HG02798 (cell line): ENCODE results near the gene PTPRT.

Experiments
- ATAC-seq: cut with Tn5 transposase; IDR thresholded peaks from one replicate; pipeline ENCODE4 v1.9.1; 2021; ENCODE audit warnings: mild to moderate bottlenecking; ENCODE audit not compliant: unreplicated experiment, poor library complexity

PTPRT gene

DNA sequence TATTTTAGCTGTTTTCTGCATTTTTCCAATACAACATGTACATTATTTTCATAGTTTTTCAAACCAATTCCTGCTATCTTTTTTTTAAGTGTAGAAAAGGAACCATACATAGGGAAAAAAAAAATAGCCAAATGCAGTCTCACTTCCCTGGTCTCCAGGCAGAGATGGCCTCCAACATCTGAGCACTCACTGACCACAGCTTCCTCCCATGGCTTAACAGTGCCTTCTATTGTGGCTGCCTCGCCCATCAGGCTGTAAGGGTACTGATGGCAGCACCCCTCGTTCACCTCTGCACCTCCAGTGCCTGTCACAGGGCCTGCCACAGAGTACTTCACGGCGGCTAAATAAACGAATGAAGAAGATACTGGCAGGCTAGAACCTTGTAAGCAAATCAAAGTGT is 591.1 kb downstream of the PTPRT start:
- no peak for ATAC-seq

DNA sequence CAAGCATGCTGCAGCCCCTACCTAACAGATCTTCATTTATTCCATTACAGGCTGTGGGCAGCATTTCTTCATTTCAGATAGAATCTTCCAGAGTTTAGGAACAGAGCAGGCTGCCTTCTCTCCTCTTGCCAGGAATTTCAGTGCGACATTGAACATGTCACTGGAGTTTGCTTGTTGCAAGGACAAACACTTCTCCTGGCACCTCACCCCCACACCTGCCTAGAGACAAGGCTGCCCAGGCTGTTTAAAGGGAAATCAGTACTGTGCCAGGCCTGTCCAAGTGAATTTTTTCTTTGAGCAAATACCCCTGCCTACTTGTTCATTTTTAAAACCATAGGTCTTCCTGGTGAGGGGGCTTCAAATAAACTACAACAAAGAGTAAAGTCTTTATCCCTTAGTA is 594.1 kb downstream of the PTPRT start:
- ATAC-seq = no peak

DNA sequence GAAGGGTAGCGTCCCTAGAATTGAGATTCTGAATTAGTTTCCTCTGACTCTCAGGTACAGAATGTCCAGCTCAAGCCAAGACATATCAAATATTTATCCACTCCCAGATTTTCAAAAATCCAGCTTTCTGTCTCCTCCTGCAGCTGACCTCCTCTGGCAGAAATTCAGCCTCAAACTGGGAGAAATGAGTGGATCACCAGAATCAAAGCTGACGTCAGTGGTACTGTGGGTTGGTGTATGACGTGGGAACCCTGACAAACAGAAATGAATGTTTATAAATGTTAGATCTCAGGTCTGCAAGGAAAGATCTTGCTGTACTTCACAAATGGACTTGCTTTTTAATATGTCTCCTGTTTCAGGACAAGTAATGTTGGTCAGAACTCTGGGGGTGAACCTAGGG is 595.0 kb downstream of the PTPRT start:
- ATAC-seq = no peak

DNA sequence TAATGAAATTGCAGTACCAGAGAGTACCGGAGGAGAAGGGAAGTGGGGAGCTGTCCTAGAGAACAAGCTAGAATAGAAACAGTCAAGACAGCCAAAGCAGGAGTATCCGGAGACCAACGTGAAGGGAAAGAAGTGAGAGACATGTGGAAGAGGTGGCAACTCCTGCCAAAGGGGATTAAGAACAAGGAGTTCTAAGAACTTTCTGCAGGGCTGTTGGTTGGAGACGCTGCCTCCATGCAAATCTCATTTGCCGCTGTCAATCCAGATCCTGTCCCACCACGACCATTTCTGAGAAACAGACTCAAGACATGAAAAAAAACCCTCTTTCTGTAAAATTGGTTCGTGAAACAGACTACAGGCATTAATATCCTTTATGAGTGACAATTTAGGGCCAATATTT is 595.7 kb downstream of the PTPRT start:
- no peak for ATAC-seq

DNA sequence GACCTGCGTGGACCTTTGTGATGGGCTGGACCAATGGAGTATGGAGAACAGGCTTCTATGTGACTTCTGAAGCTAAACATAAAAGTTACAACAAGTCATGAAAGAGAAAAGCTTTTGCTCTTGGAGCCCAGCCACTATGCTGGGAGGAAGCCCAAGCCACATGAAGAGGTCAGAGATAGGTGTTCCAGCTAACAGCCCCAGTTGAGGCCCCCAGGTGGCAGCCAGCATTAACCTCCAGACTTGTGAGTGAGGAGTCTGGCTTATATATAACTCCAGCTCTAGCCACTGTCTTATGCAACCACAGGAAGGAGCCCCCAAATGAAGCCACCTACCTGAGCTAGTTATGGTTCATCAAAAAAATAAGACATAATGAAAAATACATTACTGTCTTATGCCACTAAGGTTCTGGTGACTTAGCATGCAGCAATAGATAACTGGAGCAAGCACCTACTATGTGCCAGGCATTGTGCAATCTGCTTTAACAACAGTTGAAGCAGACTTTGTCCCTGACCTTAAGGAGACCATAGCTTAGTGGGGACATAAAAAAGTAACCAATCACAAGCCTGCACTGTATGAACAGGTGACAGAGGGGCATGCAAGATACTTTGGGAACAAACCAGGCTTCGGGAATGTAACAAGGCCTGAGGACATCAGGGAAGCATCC is 599.6 kb downstream of the PTPRT start:
- no peak for ATAC-seq

DNA sequence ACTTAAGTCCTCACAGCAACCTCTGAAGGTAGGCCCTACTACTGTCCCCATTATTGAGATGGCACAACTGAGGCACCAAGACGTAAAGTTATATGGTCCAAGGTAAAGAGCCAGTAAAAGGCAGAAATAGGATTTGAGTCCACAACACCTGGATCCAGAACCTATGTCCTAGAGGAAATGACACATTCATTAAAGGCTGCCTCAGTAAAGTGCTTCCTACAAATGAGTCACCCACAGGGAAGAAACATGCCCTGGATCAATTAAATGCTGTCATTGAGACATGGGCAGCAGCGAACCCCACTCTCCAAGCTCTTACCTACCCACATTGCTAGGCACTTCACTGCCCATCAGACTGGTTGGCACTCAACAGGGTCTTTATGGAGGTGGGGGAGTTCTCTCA is 600.9 kb downstream of the PTPRT start:
- ATAC-seq = no peak

DNA sequence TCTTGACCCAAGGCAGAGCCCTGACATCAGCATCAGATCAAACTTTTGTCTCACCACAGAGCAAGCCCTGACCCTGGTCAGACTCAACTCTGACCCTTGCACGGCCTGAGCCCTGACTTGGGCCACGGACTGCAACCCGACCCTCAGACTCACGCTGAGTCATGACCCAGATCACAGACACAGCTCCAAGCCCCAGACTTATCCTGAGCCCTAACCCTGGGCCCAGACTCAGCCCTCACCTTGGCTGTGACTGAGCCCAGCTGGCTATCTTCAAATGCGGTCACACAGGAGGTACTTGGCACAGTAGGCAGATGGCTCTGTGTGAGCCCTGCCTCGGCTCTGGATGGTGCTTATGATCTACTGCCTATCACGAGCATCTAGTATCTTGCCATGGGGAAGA is 602.3 kb downstream of the PTPRT start:
- ATAC-seq = no peak

DNA sequence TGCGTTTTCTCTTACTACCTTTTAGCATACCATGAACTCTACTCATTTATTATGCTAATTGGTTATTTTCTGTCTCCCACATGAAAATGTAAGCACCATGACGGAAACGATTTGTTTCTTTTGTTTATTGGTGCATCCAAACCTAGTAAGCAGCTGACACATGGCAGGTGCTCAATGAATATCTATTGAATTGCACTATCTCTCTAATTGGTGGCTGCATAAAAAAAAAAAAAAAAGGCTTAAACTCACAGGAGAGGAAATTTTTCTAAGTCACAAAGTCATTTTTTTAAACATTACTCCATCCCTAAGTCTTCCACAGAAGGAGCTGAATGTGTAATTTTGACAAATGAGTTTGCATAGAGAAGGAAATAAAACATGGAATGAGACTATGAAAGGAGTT is 608.4 kb downstream of the PTPRT start:
- no peak for ATAC-seq

DNA sequence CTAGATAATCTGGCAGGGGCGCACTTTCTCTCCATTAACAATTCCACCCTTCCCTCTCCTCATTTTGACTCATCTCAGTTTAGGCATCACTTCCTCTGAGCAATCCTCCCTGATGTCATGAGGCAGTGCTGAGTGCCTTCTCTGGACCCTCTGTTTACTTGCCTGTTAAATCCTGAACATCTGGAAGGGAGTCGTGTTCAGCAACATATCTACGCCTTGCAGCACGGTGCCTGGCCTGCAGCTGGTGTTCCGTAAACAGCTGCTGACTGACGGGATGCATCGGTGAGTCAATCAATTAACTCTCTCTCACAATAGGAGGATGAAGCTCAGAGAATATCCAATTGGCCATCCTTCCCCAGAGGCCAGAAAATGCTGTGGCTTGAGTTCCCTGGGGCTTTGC is 613.5 kb downstream of the PTPRT start:
- no peak for ATAC-seq

DNA sequence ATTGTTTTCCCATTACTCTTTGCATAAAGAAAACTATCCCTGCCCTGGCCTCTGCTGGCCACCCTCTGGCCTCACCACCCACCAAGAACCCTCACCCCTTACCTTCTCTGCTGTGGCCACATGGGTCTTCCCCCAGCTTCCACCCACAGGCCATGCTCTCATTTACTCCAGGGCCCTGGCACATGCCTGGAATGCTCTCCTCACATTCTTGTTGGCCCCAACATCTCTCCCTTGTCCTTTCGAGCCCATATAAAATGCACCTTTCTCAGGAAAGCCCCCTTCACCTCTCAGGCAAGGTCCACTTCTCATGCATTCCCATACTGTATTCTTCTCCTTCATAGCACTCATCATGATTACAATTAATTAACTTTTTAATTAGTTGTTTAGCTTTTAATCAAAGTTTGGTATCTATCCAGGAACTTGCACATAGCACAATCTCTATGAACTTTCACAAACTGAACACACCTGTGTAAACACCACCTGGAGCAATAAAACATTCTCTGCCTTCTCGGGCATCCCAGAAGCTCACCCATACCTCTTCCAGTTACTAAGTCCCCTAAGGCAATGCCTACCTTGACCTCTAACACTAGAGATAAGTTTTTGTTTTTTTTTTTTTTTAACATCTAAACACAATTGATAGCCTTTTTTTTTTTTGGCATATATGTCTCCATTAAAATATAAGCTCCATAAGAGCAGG is 617.2 kb downstream of the PTPRT start:
- no peak for ATAC-seq

DNA sequence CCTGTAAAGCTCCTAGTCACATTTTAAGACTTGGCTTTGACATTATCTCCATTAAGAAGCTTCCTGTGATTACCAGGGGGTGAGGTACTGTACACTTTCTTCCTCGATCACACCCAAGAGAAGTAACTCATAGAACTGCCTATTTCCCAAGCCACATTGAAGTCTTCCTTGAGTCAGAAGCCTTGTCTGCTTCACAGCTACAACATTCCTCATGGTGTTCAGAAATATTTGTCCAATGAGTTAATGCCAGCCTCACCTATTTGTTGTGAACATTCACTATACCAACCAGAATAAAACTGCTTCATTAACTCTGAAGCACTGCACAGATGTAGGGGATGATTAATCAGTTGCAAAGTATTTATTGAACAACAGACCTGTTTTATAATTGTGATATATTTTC is 622.3 kb downstream of the PTPRT start:
- ATAC-seq = no peak

DNA sequence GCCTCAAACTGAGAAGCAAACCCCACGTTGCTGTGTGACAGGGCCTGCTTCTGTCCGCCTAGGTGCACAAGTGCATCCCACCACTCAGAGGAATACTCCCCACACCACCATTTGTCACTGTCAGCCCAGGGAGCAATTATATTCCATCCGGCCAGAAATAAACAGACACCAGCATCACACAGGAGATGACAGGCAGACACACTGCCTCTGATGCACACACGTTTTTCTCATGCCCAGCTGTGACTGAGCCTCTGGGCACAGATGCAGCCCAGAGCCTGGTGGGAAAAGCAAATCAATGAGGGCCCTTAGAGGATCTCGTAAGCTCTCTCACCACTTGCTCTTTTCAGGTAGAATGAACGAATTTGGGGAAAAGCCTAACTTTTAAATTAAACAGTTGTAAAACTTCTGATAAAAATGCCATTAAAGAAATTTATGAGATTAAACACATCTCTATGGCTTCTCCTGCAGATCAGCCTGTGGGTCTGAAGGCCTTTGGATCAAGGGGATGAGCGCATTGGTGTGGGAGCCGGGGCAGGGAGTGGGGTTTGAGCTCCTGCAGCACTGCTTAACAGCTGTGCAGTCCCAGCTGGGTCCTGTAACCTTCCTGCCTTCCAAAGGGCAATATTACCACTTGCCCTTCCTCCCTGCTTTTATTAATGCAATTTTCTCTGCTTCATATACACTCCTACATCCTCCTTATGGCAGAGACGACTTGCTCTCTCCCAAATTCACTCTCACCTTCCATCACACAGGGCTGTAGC is 624.3 kb downstream of the PTPRT start:
- ATAC-seq = no peak

DNA sequence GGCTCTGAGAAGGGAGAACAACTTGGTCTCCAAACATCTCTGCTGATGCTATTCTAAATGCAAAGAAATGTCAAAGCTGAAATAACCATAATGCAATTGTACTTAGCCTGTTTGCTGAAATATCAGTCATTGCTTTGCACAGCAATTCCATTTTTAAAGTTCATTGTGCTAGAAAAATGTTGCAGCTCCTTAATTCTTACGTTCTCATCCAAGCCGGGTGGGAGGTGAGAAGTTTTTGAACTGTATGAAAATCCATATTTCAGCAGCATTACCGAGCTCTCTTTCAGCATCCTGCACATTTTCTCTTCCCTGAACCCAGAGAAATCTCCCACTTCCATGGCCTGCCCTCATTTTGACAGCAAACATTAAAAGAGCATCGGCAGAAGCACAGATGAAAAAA is 630.0 kb downstream of the PTPRT start:
- ATAC-seq = no peak

DNA sequence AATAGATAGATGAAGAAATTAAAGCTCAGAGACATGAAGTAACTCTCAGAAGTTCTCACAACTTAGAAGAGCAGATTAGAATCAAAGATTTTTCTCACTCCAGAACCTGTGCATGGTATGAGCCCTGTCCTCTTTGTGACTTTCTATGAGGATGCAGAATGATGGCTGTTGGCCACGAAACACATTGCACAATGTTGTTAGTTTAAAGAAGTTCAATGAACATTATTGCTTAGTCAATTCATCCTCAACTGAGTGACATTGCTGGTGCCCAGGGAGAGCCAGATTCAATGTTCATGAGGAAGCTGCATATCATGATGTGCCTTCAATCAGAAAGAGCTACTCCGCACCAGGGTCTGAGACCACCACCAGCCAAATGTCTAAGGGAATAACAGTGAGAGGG is 633.1 kb downstream of the PTPRT start:
- ATAC-seq = no peak

DNA sequence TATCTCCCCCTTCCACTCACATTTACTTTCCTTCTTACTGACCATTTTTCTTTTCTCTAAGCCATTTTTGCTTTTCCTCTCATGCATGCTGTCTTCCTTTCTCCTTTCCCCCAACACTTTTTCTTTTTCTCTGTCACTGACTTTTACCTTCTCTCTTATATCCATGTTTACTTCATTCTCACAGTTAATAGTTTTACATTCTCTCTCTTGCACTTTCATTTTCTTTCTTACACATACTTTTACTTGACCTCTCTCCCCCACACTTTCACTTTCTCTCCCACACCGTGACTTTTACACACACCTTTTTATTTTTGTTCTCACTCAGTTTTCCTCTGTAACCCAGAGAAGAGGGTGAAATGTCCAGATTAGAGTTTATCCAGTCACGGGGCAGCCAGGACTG is 636.3 kb downstream of the PTPRT start:
- ATAC-seq = no peak

DNA sequence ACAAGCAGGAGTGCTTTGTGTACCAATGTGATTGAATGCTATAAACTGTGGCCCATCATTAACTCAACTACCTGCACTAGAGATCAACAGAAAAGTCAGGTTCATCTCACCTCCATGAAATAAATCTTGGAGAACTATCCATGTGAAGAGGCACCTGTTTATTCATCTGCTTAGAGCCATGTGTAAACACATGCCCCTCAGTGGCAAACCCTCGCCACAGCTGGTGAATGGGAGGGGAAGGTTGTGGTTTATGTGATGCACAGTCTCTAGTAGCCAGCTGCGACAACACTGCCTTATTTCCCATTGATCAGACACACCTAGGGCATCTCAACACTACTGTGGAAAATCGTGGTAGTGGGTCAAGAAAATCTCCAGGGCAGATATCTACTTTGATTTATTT is 640.2 kb downstream of the PTPRT start:
- ATAC-seq = no peak

DNA sequence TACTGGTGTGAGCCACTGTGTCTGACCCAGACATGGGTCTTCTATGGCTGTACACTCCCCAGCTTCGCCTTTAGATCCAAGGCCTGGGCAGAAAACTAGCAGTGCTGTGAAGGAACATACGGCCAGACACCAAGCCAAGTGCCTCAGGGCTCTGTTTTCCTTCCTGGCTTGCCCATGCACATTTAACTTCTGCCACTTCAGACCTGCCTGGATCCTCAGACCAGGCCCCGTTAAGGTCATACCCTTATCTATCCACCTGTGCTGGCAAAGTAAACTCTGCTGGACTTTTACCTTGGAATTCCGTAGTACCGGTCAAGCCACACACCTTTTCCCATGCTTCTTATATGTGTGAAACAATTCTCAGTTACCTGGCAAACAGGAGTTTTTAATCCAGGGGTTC is 644.8 kb downstream of the PTPRT start:
- no peak for ATAC-seq

DNA sequence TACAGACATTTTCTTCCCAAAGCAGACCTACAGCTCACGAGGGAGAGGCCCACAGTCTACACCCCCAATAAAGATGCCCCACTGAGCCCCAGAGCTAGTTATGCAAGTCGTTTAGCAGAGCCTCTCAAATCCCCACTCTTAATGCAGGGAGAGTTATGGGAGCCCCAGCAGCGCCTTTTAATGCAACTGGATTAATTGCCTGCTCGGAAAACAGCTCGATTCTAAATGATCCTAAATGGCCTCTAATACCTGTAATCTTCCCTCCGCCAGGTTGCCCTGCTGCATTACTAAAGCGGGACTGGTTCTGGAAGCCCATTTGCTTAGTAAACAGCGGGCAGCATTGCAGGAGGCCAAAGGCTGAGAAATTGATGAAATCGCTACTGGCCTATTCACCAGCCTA is 656.9 kb downstream of the PTPRT start:
- ATAC-seq = no peak

DNA sequence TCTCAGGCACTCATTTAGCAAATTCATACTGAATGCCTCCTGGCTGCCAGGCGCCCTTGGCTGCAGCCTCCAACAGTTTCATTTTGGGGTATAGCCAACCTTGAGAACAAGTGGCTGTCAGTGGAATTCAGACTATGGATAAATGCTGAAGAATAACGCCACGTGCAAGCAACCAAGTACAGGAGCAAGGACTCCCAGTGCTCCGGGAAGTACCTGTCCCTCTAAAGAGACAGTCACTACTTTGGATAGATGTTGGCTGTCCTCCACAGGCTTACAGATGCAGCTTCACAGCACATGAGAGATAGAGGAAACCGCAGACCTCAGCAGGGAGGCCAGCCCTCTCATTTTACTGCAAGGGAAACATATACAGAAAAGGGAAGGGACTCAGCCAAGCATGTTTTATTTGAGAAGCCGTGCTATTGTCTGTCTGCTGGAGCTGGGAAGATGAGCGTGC is 658.2 kb downstream of the PTPRT start:
- no peak for ATAC-seq

DNA sequence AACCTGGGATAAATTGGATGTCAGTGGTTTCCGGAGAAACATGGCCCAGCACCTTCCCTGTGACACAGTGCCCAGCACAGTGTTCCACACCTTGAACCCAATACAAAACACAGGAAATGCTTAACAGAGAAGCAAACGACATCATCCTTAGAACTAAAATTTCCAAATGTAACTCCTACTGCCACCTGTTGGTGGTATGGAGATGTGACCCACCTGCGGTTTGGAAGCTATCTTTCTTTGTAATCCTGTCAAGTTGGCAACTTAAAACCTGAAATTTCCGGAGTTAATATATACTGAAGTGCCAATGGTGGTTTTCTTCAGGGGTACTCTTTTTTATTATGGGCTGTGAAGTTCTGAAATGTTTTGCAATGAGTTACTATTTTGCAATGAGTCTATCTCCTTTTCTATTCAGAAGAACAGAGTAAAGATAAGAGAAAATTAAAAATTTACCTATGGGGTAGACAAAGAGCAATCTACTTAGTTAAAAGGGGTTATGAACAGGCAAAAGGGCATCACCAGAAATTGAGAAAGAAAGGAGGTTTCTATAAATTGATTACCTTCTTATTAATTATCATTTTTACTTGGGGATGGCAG is 658.8 kb downstream of the PTPRT start:
- ATAC-seq = no peak

DNA sequence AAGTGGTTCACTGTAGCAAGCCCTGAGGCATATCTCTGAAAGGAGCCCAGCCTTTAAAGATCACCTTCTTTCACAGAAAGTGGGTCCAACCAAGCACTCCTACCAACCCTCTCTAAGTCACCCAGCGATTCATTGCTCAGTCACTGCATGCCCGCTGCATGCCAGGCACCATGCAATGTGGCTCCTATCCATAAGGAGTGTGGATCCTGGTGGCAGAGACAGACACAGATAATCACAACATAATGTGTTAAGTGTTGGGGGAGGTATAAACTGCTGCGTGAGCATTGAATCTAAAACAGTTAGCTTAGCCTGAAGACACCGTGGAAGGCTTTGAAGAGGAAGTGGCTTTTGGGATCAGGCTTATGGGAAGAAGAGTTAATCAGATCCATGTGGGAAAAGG is 659.5 kb downstream of the PTPRT start:
- ATAC-seq = no peak
